OCI-LY3 (cell line): ENCODE measurements around the gene NDUFB7.
"Not testable (repeated sequence)": the region's sequence is repeated elsewhere in the genome, so short reads cannot be mapped to it uniquely, and the experiment has no call there.

ENCODE experiments used
- H2AFZ ChIP-seq: fragments of 200-600, 300-600 bp; shearing (Covaris generic); 2 replicates; pipeline ENCODE4 v1.6.0; 2014; ENCODE audit warnings: antibody characterized with exemption, low read depth, low read length
- H3K27ac ChIP-seq: fragments of 200-600, 300-600 bp; sonication (generic); 2 replicates; pipeline ENCODE4 v1.5.1; 2014; ENCODE audit warnings: mild to moderate bottlenecking, low read length, moderate library complexity, mixed read lengths
- H3K27me3 ChIP-seq: fragments of 200-600, 300-600 bp; sonication (generic); 2 replicates; pipeline ENCODE4 v1.6.1; 2014; ENCODE audit warnings: low read depth, low read length, mixed read lengths
- H3K36me3 ChIP-seq: fragments of 200-600, 300-600 bp; sonication (generic); replicated peaks from 2 replicates; pipeline ENCODE3; 2014; ENCODE audit warnings: low read depth, low read length, mixed read lengths
- H3K4me1 ChIP-seq: fragments of 300-600, 200-600 bp; sonication (generic); 2 replicates; pipeline ENCODE4 v1.6.1; 2014; ENCODE audit warnings: low read length, mixed read lengths
- H3K4me2 ChIP-seq: fragments of 200-600, 300-600 bp; sonication (generic); 2 replicates; pipeline ENCODE4 v1.6.1; 2014; ENCODE audit warnings: low read length, mixed read lengths
- H3K4me3 ChIP-seq: fragments of 300-600, 200-600 bp; sonication (generic); 2 replicates; pipeline ENCODE4 v1.5.1; 2014; ENCODE audit warnings: antibody characterized with exemption, mild to moderate bottlenecking, low read length, moderate library complexity
- H3K79me2 ChIP-seq: fragments of 300-600, 200-600 bp; shearing (Covaris generic); 2 replicates; pipeline ENCODE4 v1.6.1; 2014; ENCODE audit warnings: mild to moderate bottlenecking, low read length, mixed read lengths
- H3K9ac ChIP-seq: fragments of 300-600, 200-600 bp; shearing (Covaris generic); 2 replicates; pipeline ENCODE4 v1.6.0; 2014; ENCODE audit warnings: mild to moderate bottlenecking, low read length, moderate library complexity
- H3K9me3 ChIP-seq: fragments of 200-600, 300-600 bp; shearing (Covaris generic); 2 replicates; pipeline ENCODE4 v1.6.1; 2014; ENCODE audit warnings: low read length, mixed read lengths; ENCODE audit not compliant: insufficient read depth
- H4K20me1 ChIP-seq: fragments of 200-600, 300-600 bp; sonication (generic); 2 replicates; pipeline ENCODE4 v1.6.1; 2016; ENCODE audit warnings: low read length, mixed read lengths; ENCODE audit not compliant: insufficient read depth
- CTCF ChIP-seq: fragments of 200-600, 300-600 bp; sonication (generic); IDR thresholded peaks from 2 replicates; pipeline ENCODE4 v1.5.1; 2014; ENCODE audit warnings: antibody characterized with exemption, low read length, low read depth
- EZH2phosphoT487 ChIP-seq: fragments of 200-600 bp; shearing (Covaris generic); IDR thresholded peaks from 2 replicates; pipeline ENCODE4 v1.6.1; 2018; ENCODE audit warnings: antibody characterized with exemption, mixed run types, low read depth

Gene NDUFB7

DNA sequence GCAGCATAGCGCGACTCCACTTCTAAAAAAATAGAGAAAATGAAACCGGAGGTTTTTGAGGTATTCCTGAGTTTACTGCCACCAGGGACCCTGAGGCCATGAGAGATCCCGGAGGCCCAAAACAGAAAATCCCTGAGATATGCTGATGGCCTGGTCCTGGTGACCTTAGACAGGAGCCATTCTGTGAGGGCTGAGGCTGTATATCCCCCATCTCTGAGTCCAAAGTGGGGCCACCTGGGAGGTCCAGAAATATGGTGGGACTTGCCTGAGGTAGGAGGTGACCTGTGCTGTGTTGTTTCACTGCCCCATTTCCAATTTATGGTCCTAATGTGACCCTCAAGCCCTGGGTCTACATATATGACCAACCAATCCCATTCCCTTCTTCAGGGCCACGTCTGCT lies 12.5 kb upstream of the NDUFB7 start:
- Histone ChIP-seq H3K27ac (peak overlapping the region; percentile 73), H3K4me1 (peaks cover 76% of the 10 kb centered on the region), H3K36me3 (peaks cover 15% of the 10 kb centered on the region), H3K4me2 (peak overlapping the region; percentile 86), H3K9ac (peak overlapping the region; percentile 85), H4K20me1 (peaks cover 22% of the 10 kb centered on the region), H3K79me2 (peaks cover 55% of the 10 kb centered on the region), H3K4me3 (peak overlapping the region; percentile 87)
- not testable (repeated sequence) for H3K9me3 ChIP-seq, H3K27me3 ChIP-seq, H2AFZ ChIP-seq

DNA sequence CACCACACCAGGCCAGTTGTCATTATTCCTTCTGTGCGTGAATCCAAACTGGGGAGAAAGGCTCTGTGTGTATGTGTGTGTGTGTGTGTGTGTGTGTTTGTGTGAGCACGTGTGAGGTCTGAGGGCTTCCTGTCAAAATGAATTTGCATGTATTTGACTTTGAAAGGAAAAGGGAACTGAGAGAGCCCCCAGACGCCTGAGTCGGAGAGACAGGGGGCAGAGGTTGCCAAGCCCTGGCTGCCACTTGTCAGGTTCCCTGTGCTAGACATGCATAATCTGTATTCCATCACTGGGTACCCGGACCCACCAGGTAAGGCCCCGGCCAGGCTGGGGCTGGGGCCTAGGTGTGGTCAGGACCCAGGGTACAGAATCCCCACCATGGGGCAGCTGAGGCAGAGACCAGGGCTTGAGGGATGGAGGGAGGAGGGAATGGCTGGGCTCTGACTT lies 11.1 kb upstream of the NDUFB7 start, which contains the start of gene CLEC17A:
Gene CLEC17A, plus strand, starts transcription at position 191 of the 447 bp plus-strand sequence. Its CDS starts 77 bp downstream, at position 268.
- Histone ChIP-seq H3K9ac (peak within 1 kb of the TSS; percentile 85), H3K4me3 (peak within 1 kb of the TSS; percentile 87), H3K9me3 (no peaks in the 10 kb centered on the region), H2AFZ (no peak within 1 kb of the TSS), H4K20me1 (peaks cover 15% of the 10 kb centered on the region), H3K4me1 (peaks cover 70% of the 10 kb centered on the region), H3K4me2 (peak within 1 kb of the TSS; percentile 86), H3K79me2 (peaks cover 47% of the 10 kb centered on the region), H3K27me3 (no peaks in the 10 kb centered on the region), H3K36me3 (peaks cover 10% of the 10 kb centered on the region), H3K27ac (peak within 1 kb of the TSS; percentile 89)
- no peak for TF ChIP-seq CTCF
- no peak for TF ChIP-seq EZH2phosphoT487

DNA sequence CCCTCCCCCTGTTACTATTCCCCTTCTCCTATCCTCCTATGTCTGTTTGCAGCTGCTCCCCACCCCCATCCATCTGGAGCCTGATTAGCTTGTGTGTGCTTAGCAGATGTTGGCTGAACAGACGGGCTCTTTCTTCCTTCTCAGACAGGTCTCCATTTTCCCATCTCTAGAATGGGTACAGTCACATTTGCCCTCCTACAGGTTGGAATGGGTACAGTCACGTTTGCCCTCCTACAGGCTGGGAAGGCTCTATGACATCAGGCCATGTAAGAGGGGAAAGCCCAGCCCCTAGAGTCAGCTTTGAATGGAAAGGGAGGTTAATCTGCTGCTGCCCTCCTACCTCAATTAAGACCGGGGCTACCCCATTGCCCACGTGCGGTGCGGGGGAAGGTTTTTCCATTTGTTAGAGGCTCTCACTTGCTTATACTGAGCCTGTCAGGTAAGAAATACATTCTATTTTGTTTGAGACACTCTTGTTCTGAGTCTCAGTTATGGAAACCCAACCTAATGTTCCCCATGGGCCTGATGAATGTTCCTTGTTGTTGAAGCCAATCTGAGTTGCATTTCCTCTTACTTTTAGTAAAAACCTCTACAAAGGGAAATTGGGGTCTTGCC lies 8.9 kb upstream of the NDUFB7 start:
- Histone ChIP-seq H4K20me1 (no peaks in the 10 kb centered on the region), H3K27me3 (no peaks in the 10 kb centered on the region), H3K36me3 (peaks cover 3% of the 10 kb centered on the region), H3K4me1 (peaks cover 72% of the 10 kb centered on the region), H3K4me2 (peak overlapping the region; percentile 51), H3K9me3 (no peaks in the 10 kb centered on the region), H3K9ac (peak overlapping the region; percentile 16; the same call in 1 of the 2 replicates), H2AFZ (no peak overlapping the region), H3K79me2 (peaks cover 26% of the 10 kb centered on the region), H3K27ac (peak overlapping the region; percentile 89), H3K4me3 (peak overlapping the region; percentile 22; the same call in 1 of the 2 replicates)
- peak; percentile 41 for TF ChIP-seq CTCF
- 0 out of 2 replicates have a peak, but pooled peaks have one; percentile 36 for TF ChIP-seq EZH2phosphoT487

DNA sequence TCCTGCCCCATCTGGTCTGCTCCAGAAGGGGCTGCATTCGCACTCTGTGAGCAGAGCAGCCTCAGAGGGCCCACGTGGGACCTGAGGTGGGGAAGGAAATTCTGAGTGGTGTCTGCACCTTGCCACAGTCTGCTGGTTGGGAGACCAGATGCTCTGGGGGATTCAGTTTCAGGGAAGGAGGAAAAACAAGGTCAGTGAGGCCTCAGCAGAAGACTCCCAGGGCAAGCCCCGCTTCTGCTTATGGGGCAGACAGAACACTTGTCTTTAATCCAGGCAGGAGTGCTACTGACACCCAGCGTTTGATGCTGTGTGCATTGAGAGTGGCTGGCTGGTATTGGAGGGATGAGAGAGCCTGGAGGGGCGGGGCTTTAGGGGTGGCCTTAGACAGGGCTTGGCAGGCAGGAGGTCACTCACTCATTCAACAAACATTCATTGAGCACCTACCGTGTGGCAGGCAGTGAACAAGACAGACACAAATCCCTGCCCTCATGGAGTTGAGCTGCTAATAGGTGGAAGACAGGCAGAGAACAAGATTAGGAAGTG lies 6.1 kb upstream of the NDUFB7 start:
- Histone ChIP-seq H3K9me3 (no peaks in the 10 kb centered on the region), H3K27me3 (no peaks in the 10 kb centered on the region), H3K36me3 (no peaks in the 10 kb centered on the region), H2AFZ (peak overlapping the region; percentile 78; the same call in 1 of the 2 replicates), H3K4me1 (peaks cover 68% of the 10 kb centered on the region), H3K9ac (peak overlapping the region; percentile 48), H4K20me1 (no peaks in the 10 kb centered on the region), H3K4me2 (peak overlapping the region; percentile 67), H3K27ac (peak overlapping the region; percentile 62), H3K4me3 (peak overlapping the region; percentile 34), H3K79me2 (peaks cover 4% of the 10 kb centered on the region)
- peak; percentile 30 for TF ChIP-seq CTCF
- TF ChIP-seq EZH2phosphoT487: no peak
